ENCODE measurements around the gene MS4A4E.

DNA sequence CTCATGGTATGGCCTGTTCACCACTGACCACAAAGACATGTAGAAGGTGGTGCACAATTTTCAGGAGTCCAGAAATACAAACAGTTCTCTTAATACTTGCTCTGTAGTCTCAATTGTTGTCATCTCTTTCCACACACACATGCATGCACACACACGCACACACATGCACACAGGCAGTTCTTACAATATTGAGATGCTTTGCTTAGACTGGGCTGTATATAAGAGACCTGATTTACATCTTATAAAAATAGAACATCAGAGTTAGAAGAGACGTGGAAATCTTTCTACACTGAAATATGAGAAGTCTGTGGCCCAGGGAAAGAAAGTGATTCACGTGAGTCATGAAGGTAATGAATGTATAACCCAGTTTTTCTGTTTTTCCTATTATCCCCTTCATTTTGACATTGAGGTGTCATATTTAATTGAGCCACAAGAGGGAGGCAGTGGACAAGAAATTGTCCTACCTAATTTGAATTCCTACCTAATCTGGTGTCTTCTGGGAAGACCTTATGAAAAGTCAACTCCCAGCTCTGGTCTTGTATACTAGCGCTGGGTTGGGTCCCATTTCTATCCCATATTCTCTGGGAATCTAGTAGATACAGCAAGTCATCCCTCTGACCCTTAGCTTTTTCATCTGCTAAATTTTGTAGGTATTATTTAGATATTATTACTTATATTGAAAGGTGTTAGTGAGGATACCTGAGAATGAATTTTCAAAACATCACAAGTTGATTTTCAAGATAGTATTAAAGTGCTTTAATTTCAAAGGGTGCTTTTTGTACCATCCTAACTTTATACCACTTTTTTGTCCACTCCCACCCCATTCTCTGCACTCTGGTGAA, 22.7 kb upstream of the MS4A4E start:
- TF ChIP-seq, protein P1, sequence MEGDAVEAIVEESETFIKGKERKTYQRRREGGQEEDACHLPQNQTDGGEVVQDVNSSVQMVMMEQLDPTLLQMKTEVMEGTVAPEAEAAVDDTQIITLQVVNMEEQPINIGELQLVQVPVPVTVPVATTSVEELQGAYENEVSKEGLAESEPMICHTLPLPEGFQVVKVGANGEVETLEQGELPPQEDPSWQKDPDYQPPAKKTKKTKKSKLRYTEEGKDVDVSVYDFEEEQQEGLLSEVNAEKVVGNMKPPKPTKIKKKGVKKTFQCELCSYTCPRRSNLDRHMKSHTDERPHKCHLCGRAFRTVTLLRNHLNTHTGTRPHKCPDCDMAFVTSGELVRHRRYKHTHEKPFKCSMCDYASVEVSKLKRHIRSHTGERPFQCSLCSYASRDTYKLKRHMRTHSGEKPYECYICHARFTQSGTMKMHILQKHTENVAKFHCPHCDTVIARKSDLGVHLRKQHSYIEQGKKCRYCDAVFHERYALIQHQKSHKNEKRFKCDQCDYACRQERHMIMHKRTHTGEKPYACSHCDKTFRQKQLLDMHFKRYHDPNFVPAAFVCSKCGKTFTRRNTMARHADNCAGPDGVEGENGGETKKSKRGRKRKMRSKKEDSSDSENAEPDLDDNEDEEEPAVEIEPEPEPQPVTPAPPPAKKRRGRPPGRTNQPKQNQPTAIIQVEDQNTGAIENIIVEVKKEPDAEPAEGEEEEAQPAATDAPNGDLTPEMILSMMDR (IDR thresholded peaks at IDR 0.05): peak in 1 of 2 donors; percentile 42
- TF ChIP-seq POLR2AphosphoS5 (IDR thresholded peaks at IDR 0.05) (no peak), EP300 (IDR thresholded peaks at IDR 0.05) (no peak), POLR2A (IDR thresholded peaks at IDR 0.05) (no peak)

All from suprapubic skin (tissue), 4 donors.